GOT3 (cell line): ENCODE data around the gene OSTN.
"Not testable (repeated sequence)": the region's sequence is repeated elsewhere in the genome, so short reads cannot be mapped to it uniquely, and the experiment has no call there.

ENCODE experiments used
- DNase-seq: peaks from one replicate; lab custom pipeline; 2025; ENCODE audit warnings: mixed read lengths; lab: John Stamatoyannopoulos, UW

Gene OSTN

DNA sequence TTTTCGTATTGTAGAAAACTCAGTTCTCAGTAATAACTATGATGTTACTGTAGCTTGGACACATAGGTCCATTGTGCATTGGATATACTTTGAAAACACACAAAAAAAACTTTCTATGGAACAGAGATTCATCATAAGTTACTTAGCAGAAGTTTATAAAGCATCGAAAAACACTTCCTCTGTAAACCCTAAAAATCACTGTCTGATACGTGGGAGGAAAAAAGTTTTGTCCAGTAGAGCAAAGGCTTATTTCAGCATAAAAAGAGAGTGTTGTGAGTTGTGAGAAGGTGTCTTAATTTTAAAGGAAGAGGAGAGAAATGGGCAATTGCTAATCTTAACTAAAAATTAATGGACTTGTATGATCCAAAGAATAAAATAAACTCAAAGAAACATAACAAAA lies 64.8 kb downstream of the OSTN start:
- no peak for DNase-seq

DNA sequence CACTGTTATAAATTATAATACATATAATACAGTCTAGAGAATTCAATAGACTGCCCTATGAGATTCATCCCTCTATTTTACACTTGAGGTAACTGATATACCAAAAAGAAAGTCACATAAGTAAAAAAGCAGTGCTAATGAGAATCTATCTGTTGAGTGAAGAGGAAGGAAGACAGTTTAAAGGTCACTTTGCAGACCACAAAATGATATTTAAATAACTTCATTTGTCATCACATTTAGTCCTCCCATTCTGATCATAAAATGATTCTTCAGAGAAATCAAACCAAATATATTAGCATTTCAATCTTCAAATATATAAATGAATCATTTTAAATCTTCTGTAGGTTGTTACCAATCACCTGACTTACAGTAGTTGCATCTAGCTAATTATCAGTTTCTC lies 69.7 kb downstream of the OSTN start:
- DNase-seq = no peak

DNA sequence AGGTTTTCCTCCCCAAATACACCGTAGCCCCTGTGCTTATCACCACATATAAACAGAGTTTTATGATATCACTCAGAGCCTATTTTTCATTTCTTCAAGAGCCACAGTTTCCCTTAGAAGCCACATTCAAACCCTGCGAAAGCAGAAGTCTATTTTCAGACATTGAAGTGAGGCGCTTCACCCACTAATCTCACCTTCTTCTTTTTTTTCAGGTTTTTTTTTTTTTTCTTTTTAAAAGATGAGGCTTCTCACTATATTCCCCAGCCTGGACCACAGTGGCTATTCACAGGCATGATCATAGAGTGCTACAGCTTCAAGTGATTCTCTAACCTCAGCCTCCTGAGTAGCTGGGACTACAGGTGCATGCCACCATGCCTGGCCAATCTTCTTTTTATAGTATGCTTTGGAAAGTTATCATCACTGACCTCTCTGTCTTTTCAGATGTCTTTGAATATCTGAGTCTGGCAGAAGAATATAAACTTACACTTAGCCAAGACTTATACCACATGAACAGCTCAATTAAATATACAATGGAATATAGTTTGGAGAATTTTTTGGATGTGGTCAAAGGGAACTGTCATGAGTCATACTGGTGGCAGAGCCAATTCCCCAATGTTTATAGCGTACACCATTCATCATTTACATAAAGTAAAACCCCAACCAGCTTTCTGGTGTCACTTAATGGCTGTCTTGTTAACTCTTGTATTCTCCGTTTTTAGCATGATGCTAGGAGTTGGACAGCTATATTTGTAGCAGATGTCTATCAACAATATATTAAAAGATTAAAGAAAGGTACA lies 70.4 kb downstream of the OSTN start:
- DNase-seq = no peak

DNA sequence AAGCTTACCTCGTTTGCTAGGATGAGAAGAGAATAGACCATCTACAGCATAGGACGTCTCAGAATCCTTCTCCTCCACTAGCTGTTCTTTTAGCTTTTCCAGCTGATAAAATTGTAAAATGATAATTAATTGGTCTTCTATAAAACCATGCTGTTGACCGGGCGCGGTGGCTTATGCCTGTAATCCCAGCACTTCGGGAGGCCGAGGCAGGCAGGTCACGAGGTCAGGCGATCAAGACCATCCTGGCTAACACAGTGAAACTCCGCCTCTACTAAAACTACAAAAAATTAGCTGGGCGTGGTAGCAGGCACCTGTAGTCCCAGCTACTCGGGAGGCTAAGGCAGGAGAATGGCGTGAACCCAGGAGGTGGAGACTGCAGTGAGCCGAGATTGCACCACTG lies 76.2 kb downstream of the OSTN start:
- not testable (repeated sequence) for DNase-seq

DNA sequence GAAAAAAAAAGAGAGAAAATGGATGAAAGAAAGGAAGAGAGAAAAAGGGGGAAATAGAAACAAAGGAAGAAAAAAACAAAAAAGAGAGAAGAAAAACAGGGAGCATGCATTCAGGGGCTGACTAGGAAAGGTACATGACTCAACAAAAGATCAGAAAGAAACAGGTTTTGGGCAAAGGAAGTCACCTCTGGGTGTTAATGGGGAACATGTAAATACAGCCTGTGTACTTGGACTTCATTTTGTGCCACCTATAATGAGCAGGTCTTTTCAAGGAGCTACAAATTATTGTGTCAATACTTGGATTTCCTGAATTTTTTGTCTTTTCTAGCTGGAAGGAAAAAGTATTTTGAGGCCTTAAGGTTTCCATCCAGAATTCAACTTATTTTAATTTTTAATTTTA lies 76.7 kb downstream of the OSTN start:
- DNase-seq = no peak

DNA sequence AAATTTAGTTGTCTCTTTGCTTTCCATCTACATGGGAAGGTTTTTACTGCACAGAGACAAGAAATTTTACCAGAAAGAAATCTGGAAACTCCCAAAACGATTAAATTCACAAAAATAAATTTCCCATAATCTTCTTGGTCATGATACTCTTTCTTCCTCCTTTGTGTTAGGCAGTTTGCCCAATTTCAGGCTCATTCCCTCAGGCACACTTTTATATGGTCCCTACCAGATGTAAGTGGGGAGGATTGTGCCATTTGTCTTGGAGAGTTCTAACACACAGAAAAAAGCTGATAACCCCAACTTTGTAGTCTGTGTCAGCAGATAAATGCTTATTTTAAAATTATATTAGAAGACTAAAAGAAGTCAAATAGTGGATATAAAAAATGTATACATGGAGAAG lies 81.1 kb downstream of the OSTN start:
- DNase-seq = no peak

DNA sequence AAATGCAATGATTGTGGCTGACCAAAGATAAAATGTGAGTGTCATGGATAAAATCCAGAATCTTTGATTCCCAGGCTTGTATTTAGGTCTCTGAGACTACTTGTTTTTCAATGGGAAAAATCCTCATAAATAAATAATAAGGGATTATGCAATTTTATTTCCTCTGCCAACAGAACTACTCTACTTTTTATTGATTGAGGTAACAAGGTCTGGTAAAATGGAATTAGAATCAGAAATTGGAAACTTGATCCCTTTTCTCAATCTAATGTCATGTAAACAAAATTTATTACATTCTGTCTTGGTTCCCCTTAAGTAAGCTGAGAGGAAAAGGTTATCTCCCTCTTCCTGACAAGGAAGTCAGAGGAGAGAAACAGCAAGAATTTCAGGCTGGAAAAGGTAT lies 81.8 kb downstream of the OSTN start:
- no peak for DNase-seq

DNA sequence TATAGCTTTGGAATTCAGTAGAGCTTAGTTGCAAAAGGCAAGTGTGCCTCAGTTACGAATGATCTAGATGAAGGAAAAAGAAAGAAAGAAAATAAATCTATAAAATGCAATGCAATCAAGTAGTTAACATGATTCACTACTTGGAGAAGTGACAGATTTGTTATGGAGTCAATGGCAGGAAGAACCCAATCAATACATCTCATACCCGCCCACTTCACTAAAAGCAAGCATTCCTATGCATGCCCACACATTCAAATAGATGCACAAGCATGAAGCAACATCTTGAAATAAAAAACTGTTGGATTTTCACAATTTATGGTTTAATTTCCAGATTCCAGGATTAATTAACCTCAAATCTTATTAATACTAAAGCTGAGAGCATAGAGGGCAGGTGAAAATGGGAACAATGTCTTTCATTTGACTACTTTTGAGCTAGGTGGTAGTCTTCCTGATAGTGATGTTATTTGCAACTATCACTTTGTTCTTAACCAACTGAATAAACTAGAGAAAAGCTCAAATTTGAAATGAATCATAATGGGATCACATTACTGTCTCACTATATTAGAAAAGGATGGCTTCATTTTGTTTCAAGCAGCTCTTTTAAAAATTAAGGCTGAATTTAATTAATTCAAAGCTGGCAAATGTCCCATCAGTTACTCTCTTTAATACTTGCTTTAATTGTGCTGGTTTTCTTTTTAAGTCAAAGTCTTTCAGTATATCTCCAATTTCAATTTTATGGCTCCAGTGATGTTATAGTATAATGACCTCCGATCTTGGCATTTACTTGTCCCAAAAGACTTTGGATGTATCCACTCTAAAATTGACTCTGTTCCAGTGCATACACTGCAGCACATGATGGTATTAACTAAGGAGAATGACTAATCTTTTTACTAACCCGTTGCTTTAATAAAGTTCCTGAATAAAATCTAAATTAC lies 83.5 kb downstream of the OSTN start:
- no peak for DNase-seq

DNA sequence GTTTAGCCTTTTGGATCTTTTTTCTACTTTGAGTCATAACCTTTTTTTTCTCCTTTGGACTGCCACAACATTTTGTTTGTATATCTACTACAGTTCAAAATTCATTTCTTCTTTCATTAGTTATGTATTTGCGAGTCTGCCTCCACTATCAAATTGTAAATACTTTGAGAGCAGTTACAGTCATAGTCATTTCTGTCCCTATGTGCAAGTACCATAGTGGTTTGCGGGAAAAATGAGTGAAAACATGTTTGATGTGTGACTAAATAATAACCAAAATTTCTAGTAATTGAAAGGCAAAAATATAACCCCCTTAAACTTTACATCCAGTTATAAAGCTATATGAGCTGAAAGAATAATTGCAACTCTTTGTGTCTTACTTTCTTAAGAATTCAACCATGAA lies 84.4 kb downstream of the OSTN start:
- DNase-seq = no peak

DNA sequence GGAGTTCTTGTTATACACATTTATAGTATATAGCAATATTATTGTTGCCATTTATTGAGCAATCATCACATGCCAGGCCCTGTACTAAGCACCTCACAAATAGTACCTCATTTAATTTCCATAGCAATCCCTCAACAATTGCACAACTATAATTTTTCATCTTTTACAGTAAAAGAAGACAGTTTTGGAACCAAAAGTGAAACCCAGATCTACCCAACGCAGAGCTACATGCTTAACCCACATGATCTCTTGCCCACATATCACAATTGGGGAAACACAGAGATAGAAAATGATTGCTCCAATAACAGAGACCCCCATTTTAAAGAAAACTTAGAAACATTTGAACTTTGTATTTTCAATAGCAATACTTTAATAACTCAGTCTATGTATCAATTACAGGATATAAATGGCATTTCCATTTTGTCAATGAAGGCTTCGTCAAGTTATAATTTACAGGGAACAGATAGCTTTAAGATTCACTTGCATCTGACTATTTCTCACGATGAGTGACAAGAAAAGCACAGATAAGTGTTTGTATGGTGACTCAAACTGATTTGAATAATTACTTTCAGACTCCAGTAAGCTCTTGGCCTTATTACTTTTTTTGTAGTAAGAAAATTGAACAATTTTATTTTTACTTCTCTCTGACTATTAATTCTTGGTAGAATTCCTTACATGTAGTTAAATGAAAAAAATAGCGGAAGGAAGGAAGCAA lies 91.4 kb downstream of the OSTN start:
- DNase-seq = no peak

DNA sequence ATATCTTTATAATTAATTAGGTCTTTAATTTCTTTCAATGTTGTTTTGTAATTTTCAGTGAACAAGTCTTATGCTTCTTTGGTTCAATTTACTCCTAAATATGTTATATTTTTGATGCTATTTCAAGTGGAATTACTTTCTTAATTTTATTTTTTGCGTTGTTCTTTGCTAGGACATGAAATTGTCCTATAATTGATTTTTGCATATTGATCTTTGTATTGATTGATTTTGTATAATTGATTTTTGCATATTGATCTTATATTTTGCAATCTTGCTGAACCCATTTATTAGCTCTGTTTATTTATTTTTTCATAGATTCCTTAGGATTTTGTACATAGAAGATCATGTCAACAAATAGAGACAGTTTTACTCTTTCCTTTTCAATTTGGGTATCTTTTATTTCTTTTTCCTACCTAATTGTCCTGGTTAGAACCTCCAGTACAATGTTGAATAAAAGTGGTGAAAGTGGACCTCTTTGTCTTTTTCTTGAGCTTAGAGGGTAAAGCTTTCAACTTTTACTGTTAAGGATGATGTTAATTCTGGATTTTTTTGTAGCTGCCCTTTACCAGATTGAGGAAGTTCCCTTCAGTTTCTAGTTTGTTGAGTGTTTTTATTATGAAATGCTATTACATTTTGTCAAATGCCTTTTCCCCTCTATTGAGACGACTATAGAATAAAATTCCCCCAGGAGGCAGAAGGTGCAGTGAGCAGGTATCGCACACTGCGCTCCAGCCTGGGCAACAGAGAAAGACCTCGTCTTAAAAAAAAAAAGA lies 93.4 kb downstream of the OSTN start:
- DNase-seq = no peak

DNA sequence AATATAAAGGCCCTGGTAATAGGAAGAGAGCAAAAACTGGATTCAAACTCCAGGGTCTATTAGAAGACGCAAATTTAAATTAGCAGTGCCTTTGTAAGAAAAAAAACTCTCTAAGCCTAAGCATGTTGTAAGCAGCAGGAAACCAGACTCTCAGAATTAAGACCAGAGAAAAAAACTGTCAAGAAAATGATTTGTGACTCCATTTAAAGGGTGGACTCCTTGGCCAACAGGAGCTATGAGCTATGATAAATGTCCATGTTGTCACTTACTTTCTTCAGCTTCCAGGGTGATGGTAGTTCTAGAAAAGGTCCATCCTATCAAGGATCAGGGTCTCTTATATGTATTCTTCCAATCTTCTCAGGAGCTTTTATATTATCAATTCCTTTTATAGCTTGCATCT lies 95.2 kb downstream of the OSTN start:
- no peak for DNase-seq

DNA sequence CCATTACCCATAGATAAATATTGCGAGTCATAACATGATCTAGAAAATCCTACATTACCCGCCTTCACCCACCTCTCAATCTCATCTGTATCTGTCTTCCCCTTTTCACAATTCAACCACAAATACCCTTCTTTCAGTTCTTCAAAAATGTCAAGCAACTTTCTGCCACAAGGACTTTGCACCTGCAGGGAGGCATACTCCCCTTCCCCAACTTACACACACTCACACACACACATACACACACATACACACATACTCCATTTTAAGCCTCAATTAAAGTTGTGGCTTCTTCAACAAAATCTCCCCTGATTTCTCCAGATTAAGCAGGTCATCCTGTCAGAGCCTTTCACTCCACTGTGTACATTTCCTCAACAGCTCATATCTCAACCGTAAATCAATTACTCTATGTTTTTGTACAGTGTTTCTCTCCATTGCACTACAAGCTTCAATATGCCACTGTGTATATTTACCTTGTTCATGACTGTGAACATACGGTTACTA lies 97.0 kb downstream of the OSTN start:
- DNase-seq = no peak

DNA sequence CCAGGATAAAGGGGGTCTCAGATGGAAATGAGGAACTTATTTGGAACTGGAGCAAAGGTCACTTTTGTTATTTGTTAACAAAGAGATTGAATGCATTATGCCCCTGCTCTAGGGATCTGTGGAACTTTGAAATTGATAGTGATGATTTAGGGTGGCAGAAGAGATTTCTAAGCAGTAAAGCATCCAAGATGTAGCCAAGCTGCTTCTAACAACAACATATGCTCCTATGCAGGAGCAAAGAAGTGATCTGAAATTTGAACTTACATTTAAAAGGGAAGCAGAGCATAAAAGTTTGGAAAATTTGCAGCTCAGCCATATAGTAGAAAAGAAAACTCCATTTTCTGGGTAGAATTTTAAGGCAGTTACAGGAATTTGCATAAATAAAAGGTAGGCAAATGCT lies 99.8 kb downstream of the OSTN start:
- DNase-seq = no peak

DNA sequence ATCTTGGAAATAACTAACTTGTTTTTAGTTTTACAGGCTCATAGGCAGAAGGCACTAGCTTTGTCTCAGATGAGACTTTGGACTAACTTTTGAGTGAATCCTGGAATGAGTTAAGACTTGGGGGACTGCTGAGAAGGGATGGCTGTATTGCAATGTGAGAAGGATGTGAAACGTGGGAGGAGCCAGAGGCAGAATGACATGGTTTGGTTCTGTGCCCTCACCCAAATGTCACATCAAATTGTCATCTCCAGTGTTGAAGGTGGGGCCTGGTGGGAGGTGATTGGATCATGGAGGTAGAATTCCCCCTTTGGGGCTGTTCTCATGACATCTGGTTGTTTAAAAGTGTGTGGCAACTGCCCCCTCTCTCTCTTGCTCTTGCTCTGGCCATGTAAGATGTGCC lies 101.4 kb downstream of the OSTN start:
- DNase-seq = no peak

DNA sequence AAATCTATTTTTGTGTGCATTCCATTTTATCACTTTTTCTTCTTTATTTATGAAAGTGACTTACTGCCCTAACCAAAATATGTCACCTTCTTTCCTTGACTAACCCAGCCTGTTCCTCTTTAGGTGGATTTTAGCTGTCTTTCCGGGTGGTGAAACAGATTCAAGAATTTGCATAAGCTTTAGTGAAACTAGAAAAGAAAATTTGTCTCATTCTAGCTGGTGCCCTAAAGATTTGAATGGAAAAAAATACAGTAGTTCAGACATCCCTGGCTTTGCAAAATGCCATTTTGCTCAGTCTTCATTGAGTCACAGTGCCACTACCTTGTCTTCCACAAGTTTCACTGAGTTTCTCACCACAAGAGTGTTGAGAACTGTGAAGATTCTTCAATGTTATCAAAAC lies 102.0 kb downstream of the OSTN start:
- no peak for DNase-seq

DNA sequence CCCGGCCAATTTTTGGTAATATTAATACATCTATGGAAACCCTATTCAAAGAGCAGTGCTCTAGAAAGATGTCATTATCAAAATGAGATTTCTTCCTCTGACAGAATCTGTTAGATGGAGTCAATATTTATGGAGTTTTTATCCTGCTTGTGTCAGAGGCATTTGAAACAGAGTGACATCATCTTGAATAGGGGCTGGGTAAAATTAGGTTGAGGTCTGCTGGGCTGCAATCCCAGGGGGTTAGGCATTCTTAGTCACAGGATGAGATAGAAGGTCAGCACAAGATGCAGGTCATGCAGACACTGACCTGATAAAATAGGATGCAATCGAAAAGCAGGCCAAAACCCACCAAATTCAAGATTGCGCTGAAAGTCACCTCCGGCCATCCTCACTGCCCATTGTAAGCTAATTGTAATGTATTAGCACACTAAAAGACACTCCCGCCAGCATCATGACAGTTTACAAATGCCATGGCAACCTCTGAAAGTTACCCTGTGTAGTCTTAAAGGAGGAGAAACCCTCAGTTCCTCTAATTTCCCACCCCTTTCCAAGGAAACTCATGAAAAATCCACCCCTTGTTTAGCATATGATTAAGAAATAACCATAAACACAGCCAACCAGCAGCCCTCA lies 102.9 kb downstream of the OSTN start:
- DNase-seq = no peak

DNA sequence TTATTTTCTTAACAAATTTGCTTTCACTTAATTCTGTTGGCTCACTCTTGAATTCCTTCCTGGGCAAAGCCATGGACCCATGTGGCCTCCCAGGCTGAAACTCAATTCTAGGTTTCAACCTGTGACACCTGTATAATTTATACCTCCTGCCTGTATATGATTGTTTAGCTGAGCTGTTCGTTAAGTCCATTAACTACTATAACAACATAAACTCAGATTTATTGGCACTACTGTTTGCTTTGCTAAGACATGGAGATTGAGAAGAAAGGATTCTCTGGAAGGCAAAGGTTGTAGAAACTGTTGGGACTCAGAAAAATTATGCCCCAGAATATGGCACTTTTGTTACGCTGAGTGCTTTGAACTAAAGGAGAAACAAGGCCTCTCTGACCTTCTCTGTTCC lies 103.4 kb downstream of the OSTN start:
- no peak for DNase-seq

DNA sequence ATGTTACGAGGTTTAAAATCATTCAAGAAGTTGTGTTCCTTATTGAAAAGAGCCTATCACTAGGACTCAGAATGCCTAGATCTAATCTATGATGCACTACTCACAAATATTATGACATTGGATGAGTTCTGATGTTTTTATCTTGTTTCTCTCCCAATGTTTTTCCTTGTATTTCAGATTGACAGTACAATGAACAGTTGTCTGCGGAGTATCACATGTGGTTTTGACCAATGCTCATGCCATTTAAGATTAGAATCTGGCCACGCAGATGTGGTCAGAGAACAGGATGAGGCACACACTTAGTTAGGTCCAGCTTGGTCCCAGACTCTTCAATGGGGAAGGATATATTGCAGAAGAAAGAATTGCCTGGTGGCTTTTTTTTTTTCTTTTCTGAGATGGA lies 104.6 kb downstream of the OSTN start:
- DNase-seq = no peak

DNA sequence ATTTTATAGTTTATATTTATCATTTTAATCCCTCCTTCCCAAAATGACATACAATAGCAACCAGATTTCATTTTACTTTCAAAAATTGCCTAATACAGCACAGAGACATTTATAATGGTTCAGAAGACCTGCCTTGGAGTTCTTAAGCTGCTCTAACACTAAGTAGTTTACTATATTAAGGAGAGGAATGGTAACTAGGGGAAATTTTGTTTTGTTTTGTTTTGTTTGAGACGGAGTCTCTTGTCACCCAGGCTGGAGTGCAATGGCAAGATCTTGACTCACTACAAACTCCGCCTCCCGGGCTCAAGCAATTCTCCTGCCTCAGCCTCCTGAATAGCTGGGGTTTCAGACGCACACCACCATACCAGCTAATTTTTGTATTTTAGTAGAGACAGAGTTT lies 107.4 kb downstream of the OSTN start:
- no peak for DNase-seq

DNA sequence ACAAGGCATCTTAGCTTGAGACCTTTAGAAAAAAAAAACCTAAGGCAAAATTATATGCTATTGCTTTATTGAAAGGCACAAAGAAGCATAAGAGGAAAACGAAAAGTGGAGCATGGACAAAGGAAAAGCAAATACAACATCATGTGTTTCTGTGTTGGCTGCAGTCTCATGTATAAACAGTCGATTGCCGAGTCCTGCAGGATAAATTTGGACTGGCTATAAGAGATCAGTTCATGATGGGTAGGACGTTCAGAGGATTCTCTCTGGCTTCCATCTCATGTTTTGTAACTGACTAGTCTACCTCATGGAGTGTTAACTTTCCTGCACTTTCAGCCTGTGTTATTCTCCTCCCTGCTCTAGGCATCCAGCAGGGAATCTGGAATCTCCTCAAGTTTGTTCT lies 108.3 kb downstream of the OSTN start:
- DNase-seq = no peak
